RWPE2 (cell line): Measurements from ENCODE around the gene SCN3A.

Experiments
- ATAC-seq: fragments of 200-7000 bp; cut with Tn5 transposase; 3 replicates; pipeline ENCODE4 v1.9.1; 2021; ENCODE audit warnings: low read depth
- DNase-seq: peaks from one replicate; pipeline ENCODE4 v3.0.0-alpha.2; 2020; ENCODE audit warnings: low spot score
- H3K27ac ChIP-seq: fragments of 450-650 bp; 2 replicates; pipeline ENCODE4 v1.5.1; 2017; ENCODE audit warnings: mild to moderate bottlenecking; ENCODE audit not compliant: poor library complexity, severe bottlenecking
- H3K27me3 ChIP-seq: fragments of 250-450 bp; sonication (Bioruptor Pico); 2 replicates; pipeline ENCODE4 v1.5.1; 2021; ENCODE audit warnings: mild to moderate bottlenecking, moderate library complexity; ENCODE audit not compliant: insufficient read depth, poor library complexity, severe bottlenecking
- H3K36me3 ChIP-seq: fragments of 250-450 bp; sonication (Bioruptor Pico); 2 replicates; pipeline ENCODE4 v1.5.1; 2020; ENCODE audit warnings: low read depth, mild to moderate bottlenecking, moderate library complexity
- H3K4me1 ChIP-seq: fragments of 250-450 bp; sonication (Bioruptor Pico); 2 replicates; pipeline ENCODE4 v1.5.1; 2021; ENCODE audit warnings: mild to moderate bottlenecking, moderate library complexity; ENCODE audit not compliant: insufficient read depth, poor library complexity, severe bottlenecking
- H3K4me3 ChIP-seq: fragments of 250-450 bp; sonication (Bioruptor Pico); 2 replicates; pipeline ENCODE4 v1.5.1; 2021; ENCODE audit warnings: mild to moderate bottlenecking, moderate library complexity; ENCODE audit not compliant: severe bottlenecking
- H3K9me3 ChIP-seq: fragments of 250-450 bp; sonication (Bioruptor Pico); 2 replicates; pipeline ENCODE4 v1.5.1; 2021; ENCODE audit warnings: mild to moderate bottlenecking, moderate library complexity; ENCODE audit not compliant: severe bottlenecking
- TF ChIP-seq, protein P1 (sequence below): fragments of 450-650 bp; IDR thresholded peaks from one replicate; pipeline ENCODE4 v1.5.1; 2017; ENCODE audit warnings: mild to moderate bottlenecking, moderate library complexity; ENCODE audit not compliant: poor library complexity, severe bottlenecking

SCN3A gene

DNA sequence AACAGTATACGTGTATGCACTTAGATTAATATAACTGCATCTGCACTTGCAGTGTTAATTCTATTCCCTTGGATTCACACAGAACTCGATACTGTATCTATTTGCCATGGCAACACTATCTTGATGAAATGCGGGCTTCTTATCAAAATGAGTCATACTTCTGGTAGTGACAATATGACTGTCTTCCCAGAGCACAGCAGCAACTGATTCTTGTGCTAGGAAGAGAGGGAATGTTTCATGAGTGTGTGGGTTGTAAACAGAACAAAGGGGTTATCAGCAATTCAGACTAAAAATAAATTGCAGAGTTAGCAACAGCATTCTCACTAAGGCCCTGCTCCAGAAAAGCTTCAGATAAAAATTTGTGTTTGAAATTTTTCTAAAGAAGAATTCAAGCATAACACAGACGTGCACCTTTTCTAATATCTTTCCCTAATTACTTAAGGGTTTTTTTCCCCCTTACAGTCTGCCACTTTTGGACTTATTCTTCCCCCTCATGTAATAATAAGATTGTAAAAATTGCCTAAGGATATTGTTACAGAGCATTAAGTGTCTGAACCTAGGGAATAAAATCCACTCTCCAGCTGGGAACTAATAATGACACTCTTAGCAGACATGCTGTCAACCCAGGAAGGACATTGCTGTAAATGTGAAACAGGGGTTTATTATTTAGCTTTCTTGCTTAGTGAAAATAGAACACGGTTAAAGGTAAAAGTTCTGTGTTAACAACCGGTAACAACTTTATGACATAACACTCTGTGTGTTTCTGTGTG is 148.6 kb downstream of the SCN3A start:
- Histone ChIP-seq H3K27me3 (no peaks in the 10 kb centered on the region), H3K4me3 (no peak overlapping the region), H3K4me1 (no peaks in the 10 kb centered on the region), H3K36me3 (no peaks in the 10 kb centered on the region), H3K9me3 (no peaks in the 10 kb centered on the region), H3K27ac (no peak overlapping the region)
- TF ChIP-seq, protein P1, sequence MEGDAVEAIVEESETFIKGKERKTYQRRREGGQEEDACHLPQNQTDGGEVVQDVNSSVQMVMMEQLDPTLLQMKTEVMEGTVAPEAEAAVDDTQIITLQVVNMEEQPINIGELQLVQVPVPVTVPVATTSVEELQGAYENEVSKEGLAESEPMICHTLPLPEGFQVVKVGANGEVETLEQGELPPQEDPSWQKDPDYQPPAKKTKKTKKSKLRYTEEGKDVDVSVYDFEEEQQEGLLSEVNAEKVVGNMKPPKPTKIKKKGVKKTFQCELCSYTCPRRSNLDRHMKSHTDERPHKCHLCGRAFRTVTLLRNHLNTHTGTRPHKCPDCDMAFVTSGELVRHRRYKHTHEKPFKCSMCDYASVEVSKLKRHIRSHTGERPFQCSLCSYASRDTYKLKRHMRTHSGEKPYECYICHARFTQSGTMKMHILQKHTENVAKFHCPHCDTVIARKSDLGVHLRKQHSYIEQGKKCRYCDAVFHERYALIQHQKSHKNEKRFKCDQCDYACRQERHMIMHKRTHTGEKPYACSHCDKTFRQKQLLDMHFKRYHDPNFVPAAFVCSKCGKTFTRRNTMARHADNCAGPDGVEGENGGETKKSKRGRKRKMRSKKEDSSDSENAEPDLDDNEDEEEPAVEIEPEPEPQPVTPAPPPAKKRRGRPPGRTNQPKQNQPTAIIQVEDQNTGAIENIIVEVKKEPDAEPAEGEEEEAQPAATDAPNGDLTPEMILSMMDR, result no peak
- ATAC-seq (no peak), DNase-seq (no peak)

DNA sequence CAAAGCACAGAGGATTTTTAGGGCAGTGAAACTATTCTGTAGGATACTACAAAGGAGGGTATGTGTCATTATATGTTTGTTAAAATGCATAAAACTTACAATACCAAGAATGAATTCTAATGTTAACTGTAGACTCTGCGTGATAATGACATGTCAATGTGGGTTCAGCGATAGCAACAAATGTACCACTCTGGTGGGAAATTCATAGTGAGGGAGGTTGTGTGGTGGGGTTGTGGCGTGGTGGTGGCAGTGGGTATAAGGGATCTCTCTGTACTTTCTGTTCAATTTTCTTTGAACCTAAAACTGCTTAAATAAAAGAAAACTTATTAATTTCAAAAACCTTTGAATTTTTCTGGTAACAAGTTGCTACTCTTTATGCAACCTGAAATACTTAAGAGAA is 149.2 kb downstream of the SCN3A start:
- TF ChIP-seq, protein P1, result no peak
- no peak overlapping the region for H3K4me3 ChIP-seq
- no peaks in the 10 kb centered on the region for H3K27me3 ChIP-seq
- DNase-seq (no peak), ATAC-seq (no peak)
- H3K9me3 ChIP-seq, result no peaks in the 10 kb centered on the region
- no peaks in the 10 kb centered on the region for H3K4me1 ChIP-seq
- H3K27ac ChIP-seq, result no peak overlapping the region
- no peaks in the 10 kb centered on the region for H3K36me3 ChIP-seq

DNA sequence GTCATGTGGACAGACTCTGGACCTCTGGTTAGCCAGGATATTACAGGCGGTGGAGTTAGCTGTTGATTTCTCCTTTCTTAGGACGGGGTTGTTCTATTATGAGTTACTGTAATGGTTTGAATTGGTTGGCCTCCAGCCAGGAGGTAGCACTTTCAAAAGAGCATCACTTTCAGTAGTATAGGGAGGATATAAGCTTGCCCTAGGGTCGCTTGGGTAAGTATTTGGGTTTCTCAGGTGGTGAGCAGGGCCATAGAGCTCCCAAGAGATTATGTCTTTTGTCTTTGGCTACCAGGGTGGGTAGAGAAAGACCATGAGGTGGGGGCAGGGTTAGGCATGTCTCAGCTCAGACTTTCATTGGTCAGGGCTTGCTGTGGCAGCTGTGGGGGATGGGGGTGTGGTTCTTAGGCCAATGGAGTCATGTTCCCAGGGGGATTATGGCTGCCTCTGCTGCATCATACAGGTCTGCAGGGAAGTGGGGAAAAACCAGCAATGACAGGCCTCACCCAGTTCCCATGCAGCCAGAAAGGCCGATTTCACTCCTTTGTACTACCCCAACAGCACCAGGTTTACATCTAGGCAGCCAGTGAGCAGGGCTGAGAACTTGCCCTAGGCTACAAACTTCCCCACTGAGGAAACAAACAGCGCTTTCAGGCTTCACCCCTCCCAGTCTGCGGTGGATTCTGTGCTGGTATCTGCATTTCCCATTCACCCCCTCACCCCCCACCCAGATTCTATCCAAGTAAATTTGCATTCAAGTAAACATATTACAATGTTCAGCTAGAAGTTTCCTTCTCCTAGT is 159.1 kb downstream of the SCN3A start:
- H3K4me1 ChIP-seq, result no peaks in the 10 kb centered on the region
- no peaks in the 10 kb centered on the region for H3K27me3 ChIP-seq

More for the DNA sequence above, 159.1 kb downstream of the SCN3A start:
- no peak overlapping the region for H3K4me3 ChIP-seq
- no peaks in the 10 kb centered on the region for H3K36me3 ChIP-seq
- ATAC-seq, result no peak
- no peaks in the 10 kb centered on the region for H3K9me3 ChIP-seq
- TF ChIP-seq, protein P1, result no peak
- H3K27ac ChIP-seq, result no peak overlapping the region
- DNase-seq, result no peak
